ENCODE measurements around the gene ZNF385B. TPM values are rescaled to one million over a fixed set of nuclear protein-coding genes. Genes with fewer than 3 reads are reported as not detected.

ZNF385B gene
- total RNA-seq, 2 donors from 2014 or later, result 5.3 to 18.1 TPM

DNA sequence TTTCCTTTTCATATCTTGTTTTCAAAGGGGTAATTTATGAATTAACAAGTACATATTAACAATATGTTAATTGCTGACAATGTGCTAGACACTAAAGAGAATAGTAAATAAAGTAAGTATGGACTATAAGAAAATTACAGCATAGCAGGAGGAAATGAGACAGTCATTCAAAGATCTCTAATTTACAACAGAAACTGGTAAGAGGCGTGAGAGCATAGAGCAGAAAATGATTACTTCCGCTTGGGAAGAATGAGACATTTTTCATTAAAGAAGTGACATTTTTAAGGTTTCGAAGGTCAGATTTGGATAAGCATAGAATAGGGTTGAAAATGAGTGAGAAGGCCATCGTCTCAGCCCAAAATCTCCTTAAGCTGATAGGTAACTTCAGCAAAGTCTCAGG is 412.4 kb downstream of the ZNF385B start:
- Histone ChIP-seq H3K27ac (ENCODE audit: low read depth, low read length) (no peak overlapping the region), H3K36me3 (ENCODE audit: control insufficient read depth, insufficient read depth, low read length) (no peaks in the 10 kb centered on the region), H3K4me1 (ENCODE audit: control insufficient read depth, insufficient read depth, low read length) (peaks cover 4% of the 10 kb centered on the region), H3K9ac (ENCODE audit: extremely low read depth, low read length, poor library complexity, severe bottlenecking) (no peak overlapping the region), H3K4me3 (ENCODE audit: low read length) (no peak overlapping the region), H3K9me3 (ENCODE audit: control insufficient read depth, low read length) (no peaks in the 10 kb centered on the region), H3K27me3 (ENCODE audit: control insufficient read depth, insufficient read depth, low read length, poor library complexity, severe bottlenecking) (no peaks in the 10 kb centered on the region)
- peaks cover 3% of the 10 kb centered on the region for H3K9me3 Mint-ChIP-seq
- 95 to 98% methylated on average over 3 to 4 of the region's 4 CpGs for WGBS, 2 experiments (ENCODE audit: insufficient coverage in 1 of 2, insufficient read length in 1 of 2)
- no peaks in the 10 kb centered on the region for H3K27me3 Mint-ChIP-seq (ENCODE audit: insufficient read depth)
- peaks cover 21% of the 10 kb centered on the region for H3K4me1 Mint-ChIP-seq
- DNase-seq, result no peak
- TF ChIP-seq, protein P1, sequence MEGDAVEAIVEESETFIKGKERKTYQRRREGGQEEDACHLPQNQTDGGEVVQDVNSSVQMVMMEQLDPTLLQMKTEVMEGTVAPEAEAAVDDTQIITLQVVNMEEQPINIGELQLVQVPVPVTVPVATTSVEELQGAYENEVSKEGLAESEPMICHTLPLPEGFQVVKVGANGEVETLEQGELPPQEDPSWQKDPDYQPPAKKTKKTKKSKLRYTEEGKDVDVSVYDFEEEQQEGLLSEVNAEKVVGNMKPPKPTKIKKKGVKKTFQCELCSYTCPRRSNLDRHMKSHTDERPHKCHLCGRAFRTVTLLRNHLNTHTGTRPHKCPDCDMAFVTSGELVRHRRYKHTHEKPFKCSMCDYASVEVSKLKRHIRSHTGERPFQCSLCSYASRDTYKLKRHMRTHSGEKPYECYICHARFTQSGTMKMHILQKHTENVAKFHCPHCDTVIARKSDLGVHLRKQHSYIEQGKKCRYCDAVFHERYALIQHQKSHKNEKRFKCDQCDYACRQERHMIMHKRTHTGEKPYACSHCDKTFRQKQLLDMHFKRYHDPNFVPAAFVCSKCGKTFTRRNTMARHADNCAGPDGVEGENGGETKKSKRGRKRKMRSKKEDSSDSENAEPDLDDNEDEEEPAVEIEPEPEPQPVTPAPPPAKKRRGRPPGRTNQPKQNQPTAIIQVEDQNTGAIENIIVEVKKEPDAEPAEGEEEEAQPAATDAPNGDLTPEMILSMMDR (conservative IDR thresholded peaks at IDR 0.05), result no peak
- H3K4me3 Mint-ChIP-seq, result no peak overlapping the region
- H3K27ac Mint-ChIP-seq, result no peak overlapping the region
- peaks cover 6% of the 10 kb centered on the region for H3K36me3 Mint-ChIP-seq (ENCODE audit: low read depth)

DNA sequence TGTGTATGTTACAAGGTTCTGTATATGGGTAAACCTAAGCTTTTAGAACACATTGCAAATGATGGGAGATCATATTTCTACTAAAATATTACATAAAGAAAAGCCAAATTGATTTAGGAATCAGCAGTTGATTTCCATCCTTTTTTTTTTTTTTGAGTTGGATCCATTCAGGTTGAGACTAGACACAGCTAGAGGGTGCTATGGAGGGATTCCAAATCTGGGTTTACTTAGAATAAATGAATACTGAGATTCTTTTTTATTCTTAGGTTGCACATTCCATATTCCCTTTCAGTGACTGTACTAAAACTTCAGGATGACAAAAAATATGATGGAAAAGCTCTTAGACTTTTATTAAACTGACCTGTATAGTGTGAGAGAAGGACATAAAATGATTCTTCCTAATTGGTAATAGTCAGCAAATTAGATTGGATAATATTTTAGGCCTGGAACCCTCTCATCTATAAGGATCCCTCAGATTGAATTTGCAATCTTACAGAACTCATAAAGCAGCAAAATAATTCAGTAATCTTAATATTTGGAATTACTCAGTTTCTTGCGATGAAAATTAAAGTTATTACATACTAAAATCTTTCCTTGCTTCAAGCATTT is 413.5 kb downstream of the ZNF385B start:
- Histone ChIP-seq H3K9me3 (ENCODE audit: control insufficient read depth, low read length) (no peaks in the 10 kb centered on the region), H3K4me1 (ENCODE audit: control insufficient read depth, insufficient read depth, low read length) (peaks cover 4% of the 10 kb centered on the region), H3K36me3 (ENCODE audit: control insufficient read depth, insufficient read depth, low read length) (no peaks in the 10 kb centered on the region), H3K9ac (ENCODE audit: extremely low read depth, low read length, poor library complexity, severe bottlenecking) (no peak overlapping the region), H3K27ac (ENCODE audit: low read depth, low read length) (no peak overlapping the region), H3K27me3 (ENCODE audit: control insufficient read depth, insufficient read depth, low read length, poor library complexity, severe bottlenecking) (no peaks in the 10 kb centered on the region), H3K4me3 (ENCODE audit: low read length) (no peak overlapping the region)
- Mint-ChIP-seq H3K9me3 (peaks cover 3% of the 10 kb centered on the region), H3K27me3 (ENCODE audit: insufficient read depth) (no peaks in the 10 kb centered on the region), H3K27ac (no peak overlapping the region), H3K4me3 (no peak overlapping the region), H3K4me1 (peaks cover 31% of the 10 kb centered on the region), H3K36me3 (ENCODE audit: low read depth) (peaks cover 6% of the 10 kb centered on the region)
- TF ChIP-seq, protein P1 (conservative IDR thresholded peaks at IDR 0.05), result peak; percentile 60
- 87 to 100% methylated on average over 1 of the region's 1 CpG for WGBS, 2 experiments (ENCODE audit: insufficient coverage in 1 of 2, insufficient read length in 1 of 2)
- DNase-seq, result no peak

- Histone ChIP-seq H3K4me3 (ENCODE audit: low read length) (no peak overlapping the region), H3K9me3 (ENCODE audit: control insufficient read depth, low read length) (no peaks in the 10 kb centered on the region), H3K27ac (ENCODE audit: low read depth, low read length) (no peak overlapping the region), H3K27me3 (ENCODE audit: control insufficient read depth, insufficient read depth, low read length, poor library complexity, severe bottlenecking) (no peaks in the 10 kb centered on the region), H3K36me3 (ENCODE audit: control insufficient read depth, insufficient read depth, low read length) (no peaks in the 10 kb centered on the region), H3K9ac (ENCODE audit: extremely low read depth, low read length, poor library complexity, severe bottlenecking) (no peak overlapping the region), H3K4me1 (ENCODE audit: control insufficient read depth, insufficient read depth, low read length) (peaks cover 4% of the 10 kb centered on the region)
- peaks cover 6% of the 10 kb centered on the region for H3K36me3 Mint-ChIP-seq (ENCODE audit: low read depth)
- peaks cover 3% of the 10 kb centered on the region for H3K9me3 Mint-ChIP-seq
- no peak for DNase-seq
- H3K27me3 Mint-ChIP-seq (ENCODE audit: insufficient read depth), result no peaks in the 10 kb centered on the region
- H3K4me1 Mint-ChIP-seq, result peaks cover 36% of the 10 kb centered on the region
- TF ChIP-seq, protein P1 (conservative IDR thresholded peaks at IDR 0.05), result no peak
- H3K27ac Mint-ChIP-seq, result no peak overlapping the region
- H3K4me3 Mint-ChIP-seq, result no peak overlapping the region
Observed at GRCh38 chr2:179447421-179447820, 414.0 kb downstream of the ZNF385B start.

All from endodermal cell (in vitro differentiated cells).